Smooth muscle cell (in vitro differentiated cells): ENCODE measurements around the gene ANKMY1. TPM values are rescaled to one million over a fixed set of nuclear protein-coding genes. Genes with fewer than 3 reads are reported as not detected.

ENCODE experiments used
- DNase-seq: peaks from one replicate; lab custom pipeline; 2025; ENCODE audit not compliant: unreplicated experiment; lab: John Stamatoyannopoulos, UW
- H2AFZ ChIP-seq: fragments of 200-600 bp; sonication (generic); 2 replicates; pipeline ENCODE4 v1.6.0; 2016; ENCODE audit warnings: antibody characterized with exemption, low read depth, mild to moderate bottlenecking
- H3F3A ChIP-seq: fragments of 200-600 bp; sonication (generic); 2 replicates; pipeline ENCODE4 v1.6.0; 2017; ENCODE audit warnings: antibody characterized with exemption, low read depth
- H3K27ac ChIP-seq: fragments of 200-600 bp; sonication (generic); 2 replicates; pipeline ENCODE4 v1.5.1; 2016; ENCODE audit warnings: low read depth, mild to moderate bottlenecking
- H3K27me3 ChIP-seq: fragments of 200-600 bp; sonication (generic); 2 replicates; pipeline ENCODE4 v1.6.1; 2016; ENCODE audit warnings: low read depth, mild to moderate bottlenecking
- H3K36me3 ChIP-seq: fragments of 200-600 bp; sonication (generic); 2 replicates; pipeline ENCODE4 v1.5.1; 2016; ENCODE audit warnings: low read depth
- H3K4me1 ChIP-seq: fragments of 200-600 bp; sonication (generic); 2 replicates; pipeline ENCODE4 v1.5.1; 2016; ENCODE audit warnings: low read depth
- H3K4me2 ChIP-seq: fragments of 200-600 bp; sonication (generic); 2 replicates; pipeline ENCODE4 v1.6.0; 2016; ENCODE audit warnings: mild to moderate bottlenecking
- H3K4me3 ChIP-seq: fragments of 200-600 bp; sonication (generic); 2 replicates; pipeline ENCODE4 v1.5.1; 2016; ENCODE audit warnings: mild to moderate bottlenecking
- H3K79me2 ChIP-seq: fragments of 200-600 bp; sonication (generic); 2 replicates; pipeline ENCODE4 v1.6.0; 2016; ENCODE audit warnings: low read depth, mild to moderate bottlenecking
- H3K9ac ChIP-seq: fragments of 200-600 bp; sonication (generic); 2 replicates; pipeline ENCODE4 v1.6.0; 2016; ENCODE audit warnings: low read depth
- H3K9me3 ChIP-seq: fragments of 200-600 bp; sonication (generic); replicated peaks from 2 replicates; pipeline ENCODE4 v1.5.1; 2016; ENCODE audit warnings: low read depth
- H4K20me1 ChIP-seq: fragments of 200-600 bp; sonication (generic); 2 replicates; pipeline ENCODE4 v1.6.0; 2016; ENCODE audit warnings: low read depth
- CTCF ChIP-seq: fragments of 200-600 bp; sonication (generic); IDR thresholded peaks from 2 replicates; pipeline ENCODE4 v1.5.1; 2017; ENCODE audit warnings: borderline replicate concordance, mild to moderate bottlenecking, antibody characterized with exemption; ENCODE audit not compliant: insufficient read depth, poor library complexity, severe bottlenecking
- WGBS: methylation state at CpG from one replicate; pipeline ENCODE4 v1.1.7; 2016; ENCODE audit warnings: low lambda C conversion rate; 5-methylcytosine and 5-hydroxymethylcytosine counted together
- polyA plus RNA-seq: library from polyadenylated mRNA; unstranded; fragments of >200 nt; fragmentation: Nextera tagmentation; extraction: Ambion mirVana; gene quantifications from 2 replicates; pipeline ENCODE4 v1.2.1, GENCODE V29; 2016
- total RNA-seq: library from RNA; depleted of rRNA; stranded (reverse); fragments of >200 nt; gene quantifications from 2 replicates; pipeline ENCODE4 v1.2.3, GENCODE V29; 2014

Gene ANKMY1
- total and polyA plus RNA-seq, 2 experiments from 2014 or later, result 6.4 to 8.7 TPM

- peaks cover 24% of the 10 kb centered on the region for H4K20me1 ChIP-seq
- no peak overlapping the region for H3K27ac ChIP-seq
- WGBS, result 91% methylated on average over 20 of the region's 20 CpGs
- H3K27me3 ChIP-seq, result no peaks in the 10 kb centered on the region
- H2AFZ ChIP-seq, result no peak overlapping the region
- H3K9me3 ChIP-seq, result no peaks in the 10 kb centered on the region
- TF ChIP-seq CTCF, result no peak
- no peaks in the 10 kb centered on the region for H3K36me3 ChIP-seq
- no peak overlapping the region for H3K9ac ChIP-seq
- no peaks in the 10 kb centered on the region for H3K79me2 ChIP-seq
- no peak overlapping the region for H3K4me3 ChIP-seq
- H3K4me1 ChIP-seq, result no peaks in the 10 kb centered on the region
- no peak for DNase-seq
- no peak overlapping the region for H3K4me2 ChIP-seq
- H3F3A ChIP-seq, result no peaks in the 10 kb centered on the region
Observed at GRCh38 chr2:240573071-240573515, 15.3 kb upstream of the ANKMY1 start.

DNA sequence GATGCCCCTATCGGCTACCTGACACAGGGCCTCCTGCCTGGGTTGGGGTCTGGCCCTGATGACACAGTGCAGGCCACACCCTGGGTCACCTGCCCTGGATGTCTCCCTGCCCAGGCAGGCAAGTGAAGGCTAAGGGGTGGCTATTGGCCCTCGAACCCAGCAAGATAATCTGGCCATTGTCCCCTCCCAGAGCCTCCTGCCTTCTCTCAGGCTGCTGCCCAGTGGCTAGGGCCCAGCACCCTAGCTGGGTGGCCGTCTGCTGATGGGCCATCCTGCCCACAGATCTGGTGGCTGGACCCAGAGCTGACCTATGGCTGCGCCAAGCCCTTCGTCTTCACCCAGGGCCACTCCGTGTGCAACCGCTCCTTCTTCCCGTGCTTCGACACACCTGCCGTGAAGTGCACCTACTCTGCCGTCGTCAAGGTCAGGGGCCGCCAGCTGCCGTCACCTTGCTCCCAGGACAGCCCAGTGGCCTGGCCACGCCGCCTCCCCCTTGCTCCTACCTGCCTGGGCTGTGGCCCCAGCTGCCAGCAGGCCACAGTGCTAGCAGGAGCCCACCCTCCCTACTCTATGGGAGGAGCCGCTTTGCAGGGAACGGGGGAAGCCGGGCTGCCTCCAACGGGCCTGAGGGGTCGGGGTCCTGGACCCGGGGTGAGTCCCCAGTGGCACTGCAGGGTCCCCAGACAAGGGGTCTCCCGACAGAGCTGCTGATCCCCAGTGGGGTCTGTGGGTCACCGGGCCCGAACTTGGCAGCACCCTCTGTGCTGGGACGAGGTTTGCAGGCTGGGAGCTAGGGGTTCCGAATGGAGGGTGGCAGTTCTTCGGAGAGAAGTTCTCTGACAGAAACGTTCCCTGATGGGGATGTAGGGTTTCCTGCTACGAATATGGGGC, 14.6 kb upstream of the ANKMY1 start:
- Histone ChIP-seq H3F3A (no peaks in the 10 kb centered on the region), H3K9ac (no peak overlapping the region), H2AFZ (no peak overlapping the region), H3K4me2 (no peak overlapping the region), H4K20me1 (peaks cover 18% of the 10 kb centered on the region), H3K27me3 (no peaks in the 10 kb centered on the region), H3K9me3 (no peaks in the 10 kb centered on the region), H3K36me3 (no peaks in the 10 kb centered on the region), H3K79me2 (no peaks in the 10 kb centered on the region), H3K4me1 (no peaks in the 10 kb centered on the region), H3K4me3 (no peak overlapping the region), H3K27ac (no peak overlapping the region)
- WGBS, result 96% methylated on average over 30 of the region's 30 CpGs
- TF ChIP-seq CTCF, result no peak
- no peak for DNase-seq

GRCh38 chr2:240571314-240571973, 13.7 kb upstream of the ANKMY1 start:
- no peak overlapping the region for H3K27ac ChIP-seq
- no peak for TF ChIP-seq CTCF
- 97% methylated on average over 18 of the region's 18 CpGs for WGBS
- H3K4me2 ChIP-seq, result no peak overlapping the region
- H3K36me3 ChIP-seq, result no peaks in the 10 kb centered on the region
- no peak overlapping the region for H3K4me3 ChIP-seq
- no peaks in the 10 kb centered on the region for H3K79me2 ChIP-seq
- DNase-seq, result no peak
- H3K9ac ChIP-seq, result no peak overlapping the region
- H3K9me3 ChIP-seq, result no peaks in the 10 kb centered on the region
- H3K27me3 ChIP-seq, result no peaks in the 10 kb centered on the region
- no peaks in the 10 kb centered on the region for H3F3A ChIP-seq
- H4K20me1 ChIP-seq, result peaks cover 9% of the 10 kb centered on the region
- peaks cover 7% of the 10 kb centered on the region for H3K4me1 ChIP-seq
- no peak overlapping the region for H2AFZ ChIP-seq
